ENCODE results near the gene SERTAD1.
A peak's percentile ranks its signal among the peaks of the same experiment; 100 is the strongest.
"Not testable (repeated sequence)": the region's sequence is repeated elsewhere in the genome, so short reads cannot be mapped to it uniquely, and the experiment has no call there.

The SERTAD1 gene

DNA sequence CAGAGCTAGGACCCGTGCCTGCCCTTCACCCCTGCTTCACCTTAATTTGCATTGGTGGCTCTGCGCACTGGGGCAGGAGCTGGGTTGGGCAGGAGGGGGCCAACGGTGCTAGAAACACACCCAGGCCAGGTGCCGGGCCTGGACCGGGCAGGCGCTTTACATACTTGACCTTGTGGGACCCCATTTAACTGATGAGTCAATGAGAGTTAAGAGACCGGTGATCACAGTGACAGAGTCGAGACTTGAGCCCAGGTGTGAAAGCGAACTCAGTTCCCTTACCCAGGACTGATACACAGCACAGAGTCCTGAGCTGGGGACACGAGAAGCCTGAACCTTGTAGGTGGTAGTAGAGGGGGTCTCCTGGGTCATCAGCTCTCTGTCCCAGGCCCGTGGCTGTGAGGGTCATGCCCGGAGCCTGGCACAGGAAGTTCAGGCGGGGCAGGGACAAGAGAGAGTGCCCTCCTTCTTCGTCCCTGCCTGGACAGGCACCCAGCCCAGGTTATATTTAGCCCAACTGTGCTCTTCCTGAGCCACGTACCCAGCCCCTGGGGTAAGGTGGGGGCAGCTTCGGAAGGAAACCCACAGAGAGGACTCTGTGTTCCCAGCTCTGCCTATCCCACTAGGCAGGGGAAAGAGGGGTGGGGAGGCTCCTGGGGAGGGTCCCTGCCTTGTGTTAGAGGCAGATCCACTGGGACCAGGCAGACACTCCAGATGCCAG, 14.5 kb downstream of the SERTAD1 start:
- TF ChIP-seq EZH2phosphoT487 (IDR thresholded peaks at IDR 0.05; ENCODE audit: low read length): no peak
- no peak for TF ChIP-seq EZH2 (optimal IDR thresholded peaks at IDR 0.05; ENCODE audit: low read depth, low read length)
- TF ChIP-seq, protein P1, sequence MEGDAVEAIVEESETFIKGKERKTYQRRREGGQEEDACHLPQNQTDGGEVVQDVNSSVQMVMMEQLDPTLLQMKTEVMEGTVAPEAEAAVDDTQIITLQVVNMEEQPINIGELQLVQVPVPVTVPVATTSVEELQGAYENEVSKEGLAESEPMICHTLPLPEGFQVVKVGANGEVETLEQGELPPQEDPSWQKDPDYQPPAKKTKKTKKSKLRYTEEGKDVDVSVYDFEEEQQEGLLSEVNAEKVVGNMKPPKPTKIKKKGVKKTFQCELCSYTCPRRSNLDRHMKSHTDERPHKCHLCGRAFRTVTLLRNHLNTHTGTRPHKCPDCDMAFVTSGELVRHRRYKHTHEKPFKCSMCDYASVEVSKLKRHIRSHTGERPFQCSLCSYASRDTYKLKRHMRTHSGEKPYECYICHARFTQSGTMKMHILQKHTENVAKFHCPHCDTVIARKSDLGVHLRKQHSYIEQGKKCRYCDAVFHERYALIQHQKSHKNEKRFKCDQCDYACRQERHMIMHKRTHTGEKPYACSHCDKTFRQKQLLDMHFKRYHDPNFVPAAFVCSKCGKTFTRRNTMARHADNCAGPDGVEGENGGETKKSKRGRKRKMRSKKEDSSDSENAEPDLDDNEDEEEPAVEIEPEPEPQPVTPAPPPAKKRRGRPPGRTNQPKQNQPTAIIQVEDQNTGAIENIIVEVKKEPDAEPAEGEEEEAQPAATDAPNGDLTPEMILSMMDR (IDR thresholded peaks at IDR 0.05; ENCODE audit: low read length): no peak
- Histone ChIP-seq H2AFZ (ENCODE audit: low read length) (peak overlapping the region; percentile 68), H3K4me2 (ENCODE audit: low read depth, low read length) (peak overlapping the region; percentile 42; the same call in 1 of the 2 replicates)

DNA sequence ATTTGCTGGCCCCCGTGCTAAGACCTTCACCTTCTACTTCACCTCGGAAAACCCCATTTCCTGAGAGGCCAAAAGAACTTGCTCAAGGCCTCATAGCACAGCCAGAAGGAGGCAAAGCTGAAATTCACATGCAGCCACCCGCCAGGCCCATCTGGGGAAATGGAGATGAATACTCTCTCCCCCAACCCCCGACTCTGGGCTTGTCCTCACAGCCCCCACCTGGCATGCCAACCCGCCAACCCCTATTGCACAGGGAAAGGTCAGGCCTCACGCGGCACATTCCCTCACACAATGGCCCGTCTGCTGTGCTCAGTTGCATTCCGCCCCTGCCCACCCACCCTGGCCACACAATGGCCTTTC, 15.8 kb downstream of the SERTAD1 start:
- H3K36me3 ChIP-seq (replicated peaks; ENCODE audit: insufficient read depth, low read length): no peaks in the 10 kb centered on the region
- H3K27ac ChIP-seq (ENCODE audit: low read length): no peak overlapping the region
- no peaks in the 10 kb centered on the region for H3K79me2 ChIP-seq (ENCODE audit: low read length)
- H3K27me3 ChIP-seq (replicated peaks; ENCODE audit: insufficient read depth, low read length): no peaks in the 10 kb centered on the region
- TF ChIP-seq EZH2phosphoT487 (IDR thresholded peaks at IDR 0.05; ENCODE audit: low read length) (no peak), EZH2 (optimal IDR thresholded peaks at IDR 0.05; ENCODE audit: low read depth, low read length) (no peak)
- TF ChIP-seq, protein P1 (IDR thresholded peaks at IDR 0.05; ENCODE audit: low read length): no peak
- no peaks in the 10 kb centered on the region for H3K9me3 ChIP-seq (replicated peaks; ENCODE audit: insufficient read depth, low read length)
- no peaks in the 10 kb centered on the region for H3F3A ChIP-seq (ENCODE audit: insufficient read depth, low read length)
- peaks cover 11% of the 10 kb centered on the region for H3K4me1 ChIP-seq (ENCODE audit: low read length)
- no peak overlapping the region for H2AFZ ChIP-seq (ENCODE audit: low read length)
- H3K9ac ChIP-seq (ENCODE audit: low read length): no peak overlapping the region
- H4K20me1 ChIP-seq (ENCODE audit: insufficient read depth, low read length): no peaks in the 10 kb centered on the region
- H3K9me2 ChIP-seq (replicated peaks; ENCODE audit: insufficient read depth, low read length): no peaks in the 10 kb centered on the region
- no peak overlapping the region for H3K4me2 ChIP-seq (ENCODE audit: low read depth, low read length)
- DNase-seq: no peak
- no peak overlapping the region for H3K4me3 ChIP-seq (ENCODE audit: low read length)

More for the DNA sequence above, 14.5 kb downstream of the SERTAD1 start:
- Histone ChIP-seq H3K9me3 (replicated peaks; ENCODE audit: insufficient read depth, low read length) (no peaks in the 10 kb centered on the region), H3K9me2 (replicated peaks; ENCODE audit: insufficient read depth, low read length) (no peaks in the 10 kb centered on the region), H3K4me3 (ENCODE audit: low read length) (no peak overlapping the region), H3K27ac (ENCODE audit: low read length) (no peak overlapping the region), H3K36me3 (replicated peaks; ENCODE audit: insufficient read depth, low read length) (no peaks in the 10 kb centered on the region), H4K20me1 (ENCODE audit: insufficient read depth, low read length) (no peaks in the 10 kb centered on the region), H3K79me2 (ENCODE audit: low read length) (no peaks in the 10 kb centered on the region), H3K9ac (ENCODE audit: low read length) (no peak overlapping the region), H3K4me1 (ENCODE audit: low read length) (peaks cover 11% of the 10 kb centered on the region), H3F3A (ENCODE audit: insufficient read depth, low read length) (no peaks in the 10 kb centered on the region), H3K27me3 (replicated peaks; ENCODE audit: insufficient read depth, low read length) (no peaks in the 10 kb centered on the region)
- no peak for DNase-seq

DNA sequence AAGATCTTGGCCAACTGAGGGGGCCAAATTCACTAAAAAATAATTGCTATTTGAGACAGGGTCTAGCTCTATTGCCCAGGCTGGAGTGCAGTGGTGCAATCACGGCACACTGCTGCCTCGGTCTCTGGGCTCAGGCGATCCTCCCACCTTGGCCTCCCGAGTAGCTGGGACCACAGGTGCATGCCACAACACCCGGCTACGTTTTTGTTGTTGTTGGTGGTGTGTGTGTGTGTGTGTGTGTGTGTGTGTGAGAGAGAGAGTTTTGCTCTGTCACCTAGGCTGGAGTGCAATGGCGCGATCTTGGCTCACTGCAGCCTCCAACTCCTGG, 17.2 kb downstream of the SERTAD1 start:
- H3F3A ChIP-seq (ENCODE audit: insufficient read depth, low read length); H3K36me3 ChIP-seq (replicated peaks; ENCODE audit: insufficient read depth, low read length); H3K27ac ChIP-seq (ENCODE audit: low read length); H3K27me3 ChIP-seq (replicated peaks; ENCODE audit: insufficient read depth, low read length); H2AFZ ChIP-seq (ENCODE audit: low read length); H3K79me2 ChIP-seq (ENCODE audit: low read length); H3K9ac ChIP-seq (ENCODE audit: low read length); H3K9me3 ChIP-seq (replicated peaks; ENCODE audit: insufficient read depth, low read length); H3K4me2 ChIP-seq (ENCODE audit: low read depth, low read length); DNase-seq; H3K4me3 ChIP-seq (ENCODE audit: low read length); H4K20me1 ChIP-seq (ENCODE audit: insufficient read depth, low read length); H3K9me2 ChIP-seq (replicated peaks; ENCODE audit: insufficient read depth, low read length): not testable (repeated sequence)
- H3K4me1 ChIP-seq (ENCODE audit: low read length): peaks cover 11% of the 10 kb centered on the region

DNA sequence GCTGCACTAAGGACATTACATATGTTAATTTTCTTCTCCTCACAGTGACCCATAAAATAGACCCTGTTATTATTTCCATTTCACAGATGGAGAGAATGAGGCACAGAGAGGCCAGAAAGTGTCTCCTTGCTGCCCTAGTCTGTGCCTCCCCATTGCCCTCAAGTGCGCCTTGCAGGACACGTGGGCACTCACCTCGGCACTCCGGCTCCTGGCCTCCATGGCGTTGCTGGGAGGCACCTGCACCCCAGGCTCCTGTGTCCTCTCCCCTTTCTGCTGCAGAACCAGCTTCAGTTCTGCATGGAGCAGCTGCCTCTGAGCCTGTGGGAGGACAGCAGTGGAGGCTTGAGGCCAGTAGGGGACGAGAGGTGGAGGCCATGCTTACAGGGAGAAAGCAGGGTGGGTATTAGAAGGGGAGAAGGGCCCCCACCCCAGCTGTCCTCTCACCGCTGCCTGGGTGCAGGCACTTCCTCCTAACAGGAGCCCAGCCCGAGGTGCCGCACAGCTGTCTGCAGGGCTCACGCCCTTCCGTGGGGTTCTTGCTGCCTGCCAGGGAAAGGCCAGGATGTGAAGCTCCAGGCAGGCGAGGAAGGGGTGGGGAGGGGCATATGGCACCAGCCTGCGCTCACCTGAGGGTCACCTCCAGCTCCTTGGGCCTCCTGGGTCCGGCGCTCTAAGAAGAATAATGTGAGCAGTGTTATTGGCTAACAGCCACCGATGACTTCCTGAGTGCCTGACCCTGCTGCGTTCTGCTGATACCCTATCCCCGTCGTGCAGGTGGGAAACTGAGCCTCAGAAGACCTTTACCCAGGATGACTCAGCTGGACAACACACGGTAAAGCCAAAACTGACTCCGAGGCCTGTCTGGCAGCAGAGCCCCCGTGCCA, 17.8 kb downstream of the SERTAD1 start:
- DNase-seq: no peak
- no peak overlapping the region for H2AFZ ChIP-seq (ENCODE audit: low read length)
- TF ChIP-seq EZH2phosphoT487 (IDR thresholded peaks at IDR 0.05; ENCODE audit: low read length) (no peak), EZH2 (optimal IDR thresholded peaks at IDR 0.05; ENCODE audit: low read depth, low read length) (no peak)
- TF ChIP-seq, protein P1 (IDR thresholded peaks at IDR 0.05; ENCODE audit: low read length): no peak
- H3K9ac ChIP-seq (ENCODE audit: low read length): no peak overlapping the region
- H3K36me3 ChIP-seq (replicated peaks; ENCODE audit: insufficient read depth, low read length): no peaks in the 10 kb centered on the region
- H3K79me2 ChIP-seq (ENCODE audit: low read length): no peaks in the 10 kb centered on the region
- H3K9me2 ChIP-seq (replicated peaks; ENCODE audit: insufficient read depth, low read length): no peaks in the 10 kb centered on the region
- H4K20me1 ChIP-seq (ENCODE audit: insufficient read depth, low read length): no peaks in the 10 kb centered on the region
- H3K4me1 ChIP-seq (ENCODE audit: low read length): peaks cover 14% of the 10 kb centered on the region
- no peaks in the 10 kb centered on the region for H3F3A ChIP-seq (ENCODE audit: insufficient read depth, low read length)
- H3K9me3 ChIP-seq (replicated peaks; ENCODE audit: insufficient read depth, low read length): no peaks in the 10 kb centered on the region
- no peak overlapping the region for H3K4me3 ChIP-seq (ENCODE audit: low read length)
- no peak overlapping the region for H3K4me2 ChIP-seq (ENCODE audit: low read depth, low read length)
- H3K27me3 ChIP-seq (replicated peaks; ENCODE audit: insufficient read depth, low read length): no peaks in the 10 kb centered on the region
- H3K27ac ChIP-seq (ENCODE audit: low read length): no peak overlapping the region

Data from MM.1S (cell line).